HG03103 (cell line): ENCODE results near the gene LYPD6.

Source experiments
- ATAC-seq: cut with Tn5 transposase; IDR thresholded peaks from one replicate; pipeline ENCODE4 v1.9.1; 2021; ENCODE audit warnings: low read depth; ENCODE audit not compliant: unreplicated experiment

The LYPD6 gene

GRCh38 chr2:149399934-149400615, 69.7 kb downstream of the LYPD6 start:
- ATAC-seq: no peak

- ATAC-seq: no peak
Measured at GRCh38 chr2:149400997-149401396, 70.6 kb downstream of the LYPD6 start.

GRCh38 chr2:149409506-149409905, 79.1 kb downstream of the LYPD6 start:
- no peak for ATAC-seq

- no peak for ATAC-seq
Measured at GRCh38 chr2:149410701-149411484, 80.5 kb downstream of the LYPD6 start.

GRCh38 chr2:149413487-149413886, 83.1 kb downstream of the LYPD6 start:
- no peak for ATAC-seq

- no peak for ATAC-seq
Measured at GRCh38 chr2:149415086-149415485, 84.7 kb downstream of the LYPD6 start.

- no peak for ATAC-seq
Measured at GRCh38 chr2:149418065-149418464, 87.7 kb downstream of the LYPD6 start.

GRCh38 chr2:149420053-149420963, 89.9 kb downstream of the LYPD6 start:
- ATAC-seq: no peak

- ATAC-seq: no peak
Measured at GRCh38 chr2:149421791-149422190, 91.4 kb downstream of the LYPD6 start.

GRCh38 chr2:149422337-149422990, 92.1 kb downstream of the LYPD6 start:
- no peak for ATAC-seq

- no peak for ATAC-seq
Measured at GRCh38 chr2:149422991-149423338, 92.6 kb downstream of the LYPD6 start.

- ATAC-seq: no peak
Measured at GRCh38 chr2:149423630-149424029, 93.2 kb downstream of the LYPD6 start.

GRCh38 chr2:149427387-149427786, 97.0 kb downstream of the LYPD6 start:
- no peak for ATAC-seq

GRCh38 chr2:149428783-149429182, 98.4 kb downstream of the LYPD6 start:
- no peak for ATAC-seq

GRCh38 chr2:149430743-149431736, 100.7 kb downstream of the LYPD6 start:
- no peak for ATAC-seq

GRCh38 chr2:149438330-149438960, 108.1 kb downstream of the LYPD6 start:
- ATAC-seq: no peak

GRCh38 chr2:149441255-149441654, 110.9 kb downstream of the LYPD6 start:
- no peak for ATAC-seq

GRCh38 chr2:149442346-149442745, 112.0 kb downstream of the LYPD6 start:
- ATAC-seq: no peak

- ATAC-seq: no peak
Measured at GRCh38 chr2:149443150-149443549, 112.8 kb downstream of the LYPD6 start.
